ENCODE results near the gene CRYGC. TPM values are rescaled to one million over a fixed set of nuclear protein-coding genes. Genes with fewer than 3 reads are reported as not detected.

The CRYGC gene
- total and polyA plus RNA-seq, 3 experiments from 2014 or later, result not detected

Other genes with a start within 250 kb of the CRYGC start
- gene PLEKHM3, start 104.3 kb downstream of the CRYGC start, total RNA-seq, result 1 to 10 TPM; 6.9 to 7.2 TPM
- gene PLEKHM3, start 104.3 kb downstream of the CRYGC start, polyA plus RNA-seq, result 4.4 TPM
- gene CRYGD, start 5.3 kb downstream of the CRYGC start, total RNA-seq, result not detected
- not detected for gene CRYGD, start 5.3 kb downstream of the CRYGC start, polyA plus RNA-seq
- gene CRYGB, start 16.3 kb upstream of the CRYGC start, total RNA-seq, result not detected
- gene CRYGB, start 16.3 kb upstream of the CRYGC start, polyA plus RNA-seq, result not detected
- not detected for gene CRYGA, start 33.8 kb upstream of the CRYGC start, total RNA-seq
- not detected for gene CRYGA, start 33.8 kb upstream of the CRYGC start, polyA plus RNA-seq
- not detected for gene C2orf80, start 60.2 kb upstream of the CRYGC start, total RNA-seq
- gene C2orf80, start 60.2 kb upstream of the CRYGC start, polyA plus RNA-seq, result not detected
- gene IDH1, start 125.2 kb upstream of the CRYGC start, total RNA-seq, result 10 to 100 TPM; 18.9 to 21.5 TPM
- 5.8 TPM for gene IDH1, start 125.2 kb upstream of the CRYGC start, polyA plus RNA-seq
- 10 to 100 TPM; 14.1 to 14.8 TPM for gene PIKFYVE, start 136.4 kb upstream of the CRYGC start, total RNA-seq
- 7.0 TPM for gene PIKFYVE, start 136.4 kb upstream of the CRYGC start, polyA plus RNA-seq